ENCODE measurements around the gene NPRL2.

GRCh38 chr3:50347187-50347813 is 3.3 kb downstream of the NPRL2 start:
- TF ChIP-seq ATF6 (CRISPR knock-in tag; IDR thresholded peaks at IDR 0.05) (no peak), HMGXB4 (CRISPR knock-in tag; IDR thresholded peaks at IDR 0.05) (no peak), NR3C1 (CRISPR knock-in tag; conservative IDR thresholded peaks at IDR 0.05; ENCODE audit: low read depth) (no peak), ZNF532 (CRISPR knock-in tag; IDR thresholded peaks at IDR 0.05; ENCODE audit: borderline replicate concordance) (no peak), SP1 (CRISPR knock-in tag; conservative IDR thresholded peaks at IDR 0.05) (no peak), ETV6 (CRISPR knock-in tag; IDR thresholded peaks at IDR 0.05) (no peak), NR1H2 (CRISPR knock-in tag; IDR thresholded peaks at IDR 0.05) (no peak), SOX15 (CRISPR knock-in tag; IDR thresholded peaks at IDR 0.05) (no peak), CTCF (IDR thresholded peaks at IDR 0.05) (peak; percentile 57), ATF2 (CRISPR knock-in tag; IDR thresholded peaks at IDR 0.05; ENCODE audit: borderline replicate concordance, low read depth) (no peak), MAX (CRISPR knock-in tag; IDR thresholded peaks at IDR 0.05) (no peak), E2F4 (CRISPR knock-in tag; IDR thresholded peaks at IDR 0.05; ENCODE audit: borderline replicate concordance, low read depth) (no peak), CREB1 (CRISPR knock-in tag; IDR thresholded peaks at IDR 0.05) (no peak), ZNF416 (CRISPR knock-in tag; IDR thresholded peaks at IDR 0.05) (no peak)

Data from WTC11 (cell line).